GM19463 (cell line): ENCODE data around the gene SRBD1.

Experiments
- ATAC-seq: cut with Tn5 transposase; IDR thresholded peaks from one replicate; pipeline ENCODE4 v1.9.1; 2021; ENCODE audit warnings: mild to moderate bottlenecking, moderate library complexity; ENCODE audit not compliant: unreplicated experiment

SRBD1 gene, protein sequence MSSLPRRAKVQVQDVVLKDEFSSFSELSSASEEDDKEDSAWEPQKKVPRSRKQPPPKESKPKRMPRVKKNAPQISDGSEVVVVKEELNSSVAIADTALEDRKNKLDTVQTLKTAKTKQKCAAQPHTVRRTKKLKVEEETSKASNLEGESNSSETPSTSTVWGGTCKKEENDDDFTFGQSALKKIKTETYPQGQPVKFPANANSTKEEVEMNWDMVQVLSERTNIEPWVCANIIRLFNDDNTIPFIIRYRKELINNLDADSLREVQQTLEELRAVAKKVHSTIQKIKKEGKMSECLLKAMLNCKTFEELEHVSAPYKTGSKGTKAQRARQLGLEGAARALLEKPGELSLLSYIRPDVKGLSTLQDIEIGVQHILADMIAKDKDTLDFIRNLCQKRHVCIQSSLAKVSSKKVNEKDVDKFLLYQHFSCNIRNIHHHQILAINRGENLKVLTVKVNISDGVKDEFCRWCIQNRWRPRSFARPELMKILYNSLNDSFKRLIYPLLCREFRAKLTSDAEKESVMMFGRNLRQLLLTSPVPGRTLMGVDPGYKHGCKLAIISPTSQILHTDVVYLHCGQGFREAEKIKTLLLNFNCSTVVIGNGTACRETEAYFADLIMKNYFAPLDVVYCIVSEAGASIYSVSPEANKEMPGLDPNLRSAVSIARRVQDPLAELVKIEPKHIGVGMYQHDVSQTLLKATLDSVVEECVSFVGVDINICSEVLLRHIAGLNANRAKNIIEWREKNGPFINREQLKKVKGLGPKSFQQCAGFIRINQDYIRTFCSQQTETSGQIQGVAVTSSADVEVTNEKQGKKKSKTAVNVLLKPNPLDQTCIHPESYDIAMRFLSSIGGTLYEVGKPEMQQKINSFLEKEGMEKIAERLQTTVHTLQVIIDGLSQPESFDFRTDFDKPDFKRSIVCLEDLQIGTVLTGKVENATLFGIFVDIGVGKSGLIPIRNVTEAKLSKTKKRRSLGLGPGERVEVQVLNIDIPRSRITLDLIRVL

DNA sequence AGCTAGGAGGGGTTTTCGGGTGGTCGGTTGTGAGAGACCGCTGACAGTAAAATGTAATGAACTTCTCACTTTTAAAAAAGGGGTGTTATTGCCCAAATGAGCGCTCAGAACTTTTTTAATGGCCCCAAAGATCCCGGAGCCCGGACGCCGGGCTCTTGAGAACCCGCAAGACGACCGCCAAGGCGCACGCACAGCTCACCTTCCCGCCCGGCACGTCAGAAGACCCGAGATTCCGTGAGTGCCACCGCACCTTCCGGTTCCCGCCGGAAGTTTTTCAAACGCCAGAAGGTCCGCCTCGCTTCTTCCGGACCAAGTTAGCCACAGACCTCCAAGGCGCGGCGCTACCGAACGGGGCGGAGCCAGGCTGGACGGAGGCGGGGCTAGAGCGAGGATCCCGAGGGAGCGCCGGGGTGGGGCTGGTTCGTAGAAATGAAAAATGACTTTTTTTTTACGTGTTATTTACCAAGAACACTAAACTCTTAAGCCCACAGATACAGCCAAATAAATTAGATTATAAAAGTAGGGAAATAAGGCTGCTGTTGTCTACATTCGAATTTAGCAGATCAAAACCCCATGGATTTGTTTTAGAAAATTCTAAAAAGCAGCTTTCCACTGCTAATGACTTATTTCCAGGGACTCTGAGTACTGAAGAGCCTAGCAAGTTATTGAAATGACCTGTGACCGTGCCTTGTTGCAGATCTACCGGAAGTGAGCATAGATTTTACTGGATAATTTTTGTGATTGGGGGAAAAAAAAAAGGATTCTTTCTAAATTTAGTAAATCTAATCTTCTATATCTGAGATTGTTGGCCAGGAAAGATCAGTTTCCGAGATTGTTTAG is at the start of gene SRBD1:
SRBD1 (minus strand) TSS at position 248 of the 840 bp plus-strand sequence. CDS start 5,826 bp downstream, outside the sequence.
- peak; percentile 93 for ATAC-seq

DNA sequence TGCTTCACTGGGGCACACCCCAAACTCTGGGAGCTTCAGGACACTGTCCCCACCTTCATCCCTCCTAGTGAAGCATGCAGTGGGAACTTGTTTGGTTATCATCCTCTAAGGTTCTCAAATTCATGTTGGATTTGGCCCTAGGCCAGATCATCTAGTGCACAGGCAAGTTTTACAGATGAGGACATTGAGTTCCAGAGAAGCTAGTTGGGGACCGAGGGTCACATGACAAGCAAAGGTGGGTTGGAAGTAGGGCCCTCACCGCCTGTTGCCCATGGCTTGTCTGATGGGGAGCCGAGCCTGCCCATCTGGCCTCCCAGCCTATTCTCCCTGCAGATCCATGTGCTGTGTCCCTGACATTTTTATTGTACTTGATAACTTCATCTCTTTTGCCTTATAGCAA is 43.2 kb upstream of the SRBD1 start:
- no peak for ATAC-seq

GRCh38 chr2:45653122-45653913 is 42.3 kb upstream of the SRBD1 start:
- no peak for ATAC-seq

DNA sequence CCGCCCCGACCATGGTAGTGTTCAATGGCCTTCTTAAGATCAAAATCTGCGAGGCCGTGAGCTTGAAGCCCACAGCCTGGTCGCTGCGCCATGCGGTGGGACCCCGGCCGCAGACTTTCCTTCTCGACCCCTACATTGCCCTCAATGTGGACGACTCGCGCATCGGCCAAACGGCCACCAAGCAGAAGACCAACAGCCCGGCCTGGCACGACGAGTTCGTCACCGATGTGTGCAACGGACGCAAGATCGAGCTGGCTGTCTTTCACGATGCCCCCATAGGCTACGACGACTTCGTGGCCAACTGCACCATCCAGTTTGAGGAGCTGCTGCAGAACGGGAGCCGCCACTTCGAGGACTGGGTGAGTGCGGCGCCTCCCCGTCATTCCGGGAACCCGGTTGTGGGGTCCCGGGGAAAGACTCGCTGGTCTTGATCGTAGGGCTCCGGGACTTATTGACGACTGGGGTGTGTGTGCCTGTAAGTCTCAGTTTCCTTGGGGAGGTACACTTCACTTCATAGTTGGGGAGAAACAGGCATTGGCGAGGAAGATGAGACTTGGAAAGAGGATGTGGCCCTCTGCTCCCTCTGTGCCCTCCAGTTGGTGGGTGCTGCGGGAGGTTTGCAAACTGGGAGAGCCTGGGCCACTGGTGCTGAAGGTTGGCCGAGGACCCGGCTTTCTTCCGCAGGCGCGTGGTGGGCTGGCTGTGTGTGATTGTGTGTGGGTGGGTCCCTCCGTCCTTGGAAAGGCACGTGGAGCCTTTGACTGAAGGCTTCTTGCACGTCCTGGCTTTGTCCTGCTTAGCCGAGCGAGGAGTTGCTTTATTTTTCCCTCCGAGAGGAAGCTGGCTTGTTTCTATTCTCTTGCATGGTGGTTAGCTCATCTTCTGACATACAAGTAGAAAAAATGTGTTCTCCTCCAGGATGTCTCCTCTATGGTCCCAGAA is 41.3 kb upstream of the SRBD1 start:
- ATAC-seq: no peak

DNA sequence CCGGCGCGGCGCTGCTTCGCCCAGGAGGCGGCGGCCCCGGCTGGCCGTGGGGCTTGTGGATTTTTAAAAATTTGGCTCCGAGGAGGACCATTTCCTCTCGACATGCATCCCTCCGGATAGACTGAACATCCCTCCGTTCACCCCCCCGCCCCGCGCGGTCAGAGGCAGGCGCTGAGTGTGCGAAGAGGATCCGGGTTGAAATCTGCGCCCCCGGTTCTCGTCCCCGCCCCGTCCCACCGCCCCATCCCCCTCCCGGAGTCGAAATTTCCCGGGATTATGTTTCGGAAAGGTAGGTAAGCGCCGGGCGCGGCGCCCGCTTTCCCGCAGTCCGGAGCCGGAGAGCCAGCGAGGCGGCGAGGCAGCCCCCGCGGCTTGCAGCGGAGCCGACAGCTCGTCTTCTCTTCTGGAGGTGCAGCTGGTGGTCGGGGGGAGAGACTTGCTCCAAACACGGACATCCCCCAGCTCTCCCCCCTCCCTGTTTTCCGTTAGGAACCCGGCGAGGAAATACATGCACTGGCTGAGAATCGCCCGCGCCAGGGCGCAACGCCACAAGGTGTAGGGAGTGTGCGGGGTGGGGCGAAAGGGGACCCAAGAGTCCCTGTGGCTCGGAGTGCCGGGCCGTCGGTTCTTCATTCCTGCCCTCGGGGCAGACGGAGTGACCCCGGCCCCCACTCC is 40.5 kb upstream of the SRBD1 start, which contains the start of gene PRKCE:
PRKCE (plus strand) TSS at position 261 of the 675 bp plus-strand sequence.
- ATAC-seq: peak; percentile 4

- ATAC-seq: peak; percentile 60
These were observed 39.9 kb upstream of the SRBD1 start for GRCh38 chr2:45650851-45651414.

- peak; percentile 31 for ATAC-seq
These were observed 39.1 kb upstream of the SRBD1 start for GRCh38 chr2:45649858-45650811.

DNA sequence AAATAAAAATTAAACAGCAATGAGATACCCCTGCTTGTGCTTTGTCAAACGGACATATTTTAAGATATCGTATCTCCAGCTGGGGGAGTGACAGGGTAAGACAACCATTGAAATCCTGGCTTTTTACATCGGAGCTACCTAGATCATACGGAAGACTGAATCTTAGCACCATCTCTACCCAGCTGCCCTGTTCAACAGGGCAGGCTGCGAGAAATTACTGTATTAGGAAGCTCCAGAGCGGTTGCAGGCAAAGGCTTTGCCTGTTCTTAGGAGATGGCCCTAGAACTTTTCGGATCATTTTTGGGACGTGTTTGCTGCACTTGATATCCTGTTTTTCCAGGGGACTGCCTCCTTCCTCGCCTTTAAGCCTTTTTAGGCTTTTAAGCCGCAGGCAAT is 38.4 kb upstream of the SRBD1 start:
- no peak for ATAC-seq

- no peak for ATAC-seq
These were observed 37.6 kb upstream of the SRBD1 start for GRCh38 chr2:45648636-45649035.

- ATAC-seq: no peak
These were observed 37.0 kb upstream of the SRBD1 start for GRCh38 chr2:45647986-45648520.

GRCh38 chr2:45647356-45647755 is 36.3 kb upstream of the SRBD1 start:
- ATAC-seq: no peak

DNA sequence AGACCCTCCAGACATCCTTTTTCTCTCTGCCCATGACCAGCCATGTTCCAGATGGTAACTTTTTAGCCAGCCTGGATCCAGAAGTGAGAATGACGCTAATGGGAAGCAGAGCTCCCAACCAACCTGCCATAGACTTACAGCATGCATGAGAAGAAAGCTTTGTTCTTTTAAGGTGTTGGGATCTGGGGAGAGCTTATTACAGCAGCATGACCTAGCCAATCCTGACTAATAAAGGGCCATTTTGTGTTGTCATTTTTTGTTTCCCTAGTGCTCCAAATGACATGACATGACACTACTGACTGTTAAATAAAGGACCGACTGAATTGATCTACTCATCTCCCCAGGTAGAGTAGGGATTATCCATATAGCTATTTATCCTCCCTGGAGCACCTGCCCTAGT is 35.2 kb upstream of the SRBD1 start:
- ATAC-seq: no peak

- ATAC-seq: peak; percentile 94
These were observed 32.8 kb upstream of the SRBD1 start for GRCh38 chr2:45643543-45644542.

- peak; percentile 12 for ATAC-seq
These were observed 32.0 kb upstream of the SRBD1 start for GRCh38 chr2:45643095-45643494.

DNA sequence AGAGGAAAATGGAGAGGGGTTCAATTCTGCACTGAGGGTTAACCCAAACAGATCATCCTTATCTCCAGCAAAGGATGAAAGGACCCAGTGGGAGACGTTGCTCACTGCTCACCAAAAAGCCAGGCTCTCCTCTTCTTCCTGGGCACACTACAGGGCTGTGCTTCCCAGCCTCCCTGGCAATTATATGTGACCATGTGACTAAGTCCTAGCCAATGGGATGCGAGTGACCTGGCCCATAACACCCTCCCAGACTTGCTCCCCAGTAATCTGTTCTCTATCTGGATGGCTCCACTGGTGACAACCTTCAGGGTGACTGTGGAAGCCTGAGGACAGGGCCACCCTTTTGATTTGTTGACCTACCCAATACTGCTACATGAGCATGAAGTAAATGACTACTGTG is 29.5 kb upstream of the SRBD1 start:
- ATAC-seq: no peak
